HepG2 (cell line): ENCODE data around the gene PIM3. TPM values are rescaled to one million over a fixed set of nuclear protein-coding genes. Genes with fewer than 3 reads are reported as not detected.

Experiments
- ATAC-seq: fragments of 200-7000 bp; cut with Tn5 transposase; 3 replicates; pipeline ENCODE4 v1.9.1; 2020; ENCODE audit warnings: mild to moderate bottlenecking, moderate library complexity
- BruUV-seq: library from RNA; stranded (reverse); fragments of 400-500 nt; replicated peaks from 2 replicates; lab custom pipeline; 2021; lab: Mats Ljungman, UMichigan
- CTCF ChIA-PET: fragments of 300-600 bp; formaldehyde crosslinking; extraction: SDS; loops from one replicate; lab custom pipeline; 2021; ENCODE audit warnings: low total read pairs, inconsistent platforms, low intra/inter-chr PET ratio; lab: Yijun Ruan, JAX
- POLR2A ChIA-PET: fragments of 350-600 bp; sonication (Branson Sonifier 250); formaldehyde crosslinking; loops from one replicate; lab custom pipeline; 2020; ENCODE audit warnings: antibody characterized with exemption, inconsistent platforms; lab: Yijun Ruan, JAX
- DNase-seq: peaks from one replicate; pipeline ENCODE4 v3.0.0-alpha.2; 2015; ENCODE audit warnings: low spot score
- FAIRE-seq: peaks from 3 replicates; lab custom pipeline; 2011; peaks lifted over from hg19 to GRCh38; lab: Jason Lieb, UNC
- H2AFZ ChIP-seq: one replicate; pipeline ENCODE4 v1.6.1; 2011; ENCODE audit warnings: low read length, inconsistent platforms
- H3K27ac ChIP-seq: fragments of 300-600 bp; 3 replicates; pipeline ENCODE4 v1.8.0; 2011; ENCODE audit warnings: mixed run types, mild to moderate bottlenecking, mixed read lengths, low read length, inconsistent platforms; ENCODE audit not compliant: insufficient read depth; ENCODE audit errors: extremely low read length
- H3K27me3 ChIP-seq, 2 experiments: fragments of 200-600 bp in 1 of 2; 2 replicates in 1 of 2; 3 replicates in 1 of 2; pipeline versions ENCODE4 v1.6.0 to v1.8.0; 2011; ENCODE audit warnings: low read length in 2 of 2, mild to moderate bottlenecking in 2 of 2, moderate library complexity in 2 of 2, inconsistent platforms in 1 of 2; ENCODE audit not compliant: insufficient read depth in 2 of 2, control insufficient read depth in 1 of 2
- H3K36me3 ChIP-seq, 2 experiments: fragments of 200-600 bp in 1 of 2; replicated peaks in 1 of 2; 2 replicates in 1 of 2; 3 replicates in 1 of 2; pipeline versions ENCODE4 v1.5.1 to v1.8.0; 2011; ENCODE audit warnings: low read length in 2 of 2, inconsistent platforms in 1 of 2; ENCODE audit not compliant: insufficient read depth in 2 of 2, control insufficient read depth in 1 of 2
- H3K4me1 ChIP-seq: 2 replicates; pipeline ENCODE4 v1.5.1; 2012; ENCODE audit warnings: low read length, inconsistent platforms; ENCODE audit not compliant: insufficient read depth
- H3K4me2 ChIP-seq: 2 replicates; pipeline ENCODE4 v1.6.0; 2011; ENCODE audit warnings: low read depth, low read length, inconsistent platforms
- H3K4me3 ChIP-seq, 3 experiments: fragments of 200-600 bp in 1 of 3; sonication (generic), shearing (Covaris generic) in 1 of 3; replicated peaks in 1 of 3; 2 replicates each; pipeline ENCODE4 v1.5.1; 2011 to 2016; ENCODE audit warnings: low read length in 3 of 3, inconsistent platforms in 2 of 3, low read depth in 2 of 3, mild to moderate bottlenecking in 2 of 3, control low read depth in 1 of 3, mixed read lengths in 1 of 3; ENCODE audit not compliant: insufficient read depth in 1 of 3
- H3K79me2 ChIP-seq: one replicate; pipeline ENCODE4 v1.6.1; 2011; ENCODE audit warnings: low read length, inconsistent platforms; ENCODE audit not compliant: insufficient read depth
- H3K9ac ChIP-seq: 2 replicates; pipeline ENCODE4 v1.6.0; 2011; ENCODE audit warnings: mild to moderate bottlenecking, low read depth, low read length, inconsistent platforms; ENCODE audit not compliant: insufficient read depth
- H3K9me3 ChIP-seq: 2 replicates; pipeline ENCODE4 v1.5.1; 2012; ENCODE audit warnings: mild to moderate bottlenecking, low read length
- H4K20me1 ChIP-seq: 2 replicates; pipeline ENCODE4 v1.6.0; 2011; ENCODE audit warnings: inconsistent platforms, mild to moderate bottlenecking, low read length, moderate library complexity; ENCODE audit not compliant: insufficient read depth
- NFE2L2 ChIP-seq: fragments of 150-350 bp; IDR thresholded peaks from 2 replicates; pipeline ENCODE4 v1.6.1; 2014; ENCODE audit warnings: low read length
- NFYC ChIP-seq: IDR thresholded peaks from 2 replicates; pipeline ENCODE4 v1.6.1; 2016; ENCODE audit warnings: missing genetic modification reagents, missing compliant biosample characterization
- NR2F1 ChIP-seq, 2 experiments: fragments of 450-650 bp in 1 of 2; formaldehyde crosslinking in 1 of 2; IDR thresholded peaks; 2 replicates each; pipeline versions ENCODE4 v1.5.0 to v1.6.1; 2016 to 2020; ENCODE audit warnings: mild to moderate bottlenecking in 1 of 2, missing compliant biosample characterization in 1 of 2, missing genetic modification reagents in 1 of 2, moderate library complexity in 1 of 2
- ZBTB1 ChIP-seq: sonication (generic); formaldehyde crosslinking; IDR thresholded peaks from 2 replicates; pipeline ENCODE4 v1.4.0; 2020; ENCODE audit warnings: missing genetic modification reagents, borderline replicate concordance
- ZBTB8A ChIP-seq: sonication (generic); formaldehyde crosslinking; IDR thresholded peaks from 2 replicates; pipeline ENCODE4 v1.4.0; 2020; ENCODE audit warnings: mild to moderate bottlenecking, low read depth, missing genetic modification reagents, borderline replicate concordance
- ZC3H4 ChIP-seq: sonication (generic); formaldehyde crosslinking; IDR thresholded peaks from 2 replicates; pipeline ENCODE4 v1.4.0; 2020; ENCODE audit warnings: missing genetic modification reagents, borderline replicate concordance
- ZNF296 ChIP-seq: sonication (generic); formaldehyde crosslinking; conservative IDR thresholded peaks from 2 replicates; pipeline ENCODE4 v1.5.0; 2020; ENCODE audit warnings: mild to moderate bottlenecking, missing genetic modification reagents
- ZNF589 ChIP-seq: sonication (generic); formaldehyde crosslinking; conservative IDR thresholded peaks from 2 replicates; pipeline ENCODE4 v1.8.0; 2022; ENCODE audit warnings: mild to moderate bottlenecking, moderate library complexity, missing genetic modification reagents
- WGBS: methylation state at CpG from one replicate; pipeline ENCODE4 v1.1.6; 2017; ENCODE audit warnings: low lambda C conversion rate; 5-methylcytosine and 5-hydroxymethylcytosine counted together
- in situ Hi-C: cut with HindIII; loops from 2 replicates; pipeline ENCODE4 v1.10.0; 2017; ENCODE audit warnings: low pct_unique_long_range_greater_than_20kb; ENCODE audit not compliant: extremely low pct_ligation_motif_present
- intact Hi-C: fragments of 100-400 bp; cut with micrococcal nuclease; formaldehyde crosslinking; loops from one replicate; pipeline ENCODE4 v1.10.0; 2022; ENCODE audit not compliant: unreplicated experiment
- polyA plus RNA-seq, 8 experiments: library from polyadenylated mRNA; depleted of rRNA in 3 of 8; stranded (reverse) in 7 of 8; unstranded in 1 of 8; fragments of >200 nt; fragmentation: Illumina TruSeq in 4 of 8; extraction: Trizol in 4 of 8; gene quantifications; 2 replicates each; pipeline versions ENCODE4 v1.2.1 to v1.2.3, GENCODE V29; 2011 to 2016; ENCODE audit warnings: low read depth in 4 of 8, missing spikeins in 1 of 8, mixed read lengths in 1 of 8; ENCODE audit not compliant: insufficient read depth in 1 of 8
- total RNA-seq, 5 experiments: library from RNA; depleted of rRNA; stranded (reverse); fragments of >200 nt; fragmentation: Illumina TruSeq; extraction: Trizol; gene quantifications; 2 replicates each; pipeline ENCODE4 v1.2.3, GENCODE V29; 2016; ENCODE audit warnings: low read depth in 1 of 5
- TF ChIP-seq, protein P1 (sequence below): sonication (generic); formaldehyde crosslinking; IDR thresholded peaks from 2 replicates; pipeline ENCODE4 v1.8.1; 2023; ENCODE audit warnings: mild to moderate bottlenecking, moderate library complexity, missing genetic modification reagents
- TF ChIP-seq, protein P2 (sequence below): sonication (generic); formaldehyde crosslinking; IDR thresholded peaks from 2 replicates; pipeline ENCODE4 v1.4.0; 2020; ENCODE audit warnings: missing genetic modification reagents
- TF ChIP-seq, protein P3 (sequence below), 2 experiments: sonication (generic) in 1 of 2; formaldehyde crosslinking in 1 of 2; IDR thresholded peaks; 2 replicates each; pipeline versions ENCODE4 v1.4.0 to v1.6.1; 2016 to 2020; ENCODE audit warnings: borderline replicate concordance in 1 of 2, low read depth in 1 of 2, mild to moderate bottlenecking in 1 of 2, missing genetic modification reagents in 1 of 2

Gene PIM3
- total and polyA plus RNA-seq, 2 of the 13 experiments (the other 11 are each of a cell fraction or from before 2014, with no cell fraction given), result 21.6 to 31.2 TPM

DNA sequence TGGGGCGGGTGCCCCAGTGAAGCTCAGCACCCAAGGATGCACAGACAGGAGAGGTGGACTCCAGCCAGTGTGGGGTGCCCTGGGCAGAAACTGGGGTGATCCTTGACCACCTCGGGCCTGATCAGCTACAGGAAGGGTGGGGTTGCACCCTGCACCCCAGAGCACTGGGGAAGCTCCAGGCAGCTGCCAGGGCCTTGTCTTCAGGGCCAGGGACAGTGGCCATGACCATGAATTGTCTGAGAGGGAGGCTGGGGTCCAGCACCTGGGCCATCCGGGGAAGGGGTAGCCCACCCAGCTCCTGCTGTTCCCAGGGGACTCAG is 34.4 kb downstream of the PIM3 start (continued):
- no peak for TF ChIP-seq ZNF296
- TF ChIP-seq ZBTB8A, result no peak

DNA sequence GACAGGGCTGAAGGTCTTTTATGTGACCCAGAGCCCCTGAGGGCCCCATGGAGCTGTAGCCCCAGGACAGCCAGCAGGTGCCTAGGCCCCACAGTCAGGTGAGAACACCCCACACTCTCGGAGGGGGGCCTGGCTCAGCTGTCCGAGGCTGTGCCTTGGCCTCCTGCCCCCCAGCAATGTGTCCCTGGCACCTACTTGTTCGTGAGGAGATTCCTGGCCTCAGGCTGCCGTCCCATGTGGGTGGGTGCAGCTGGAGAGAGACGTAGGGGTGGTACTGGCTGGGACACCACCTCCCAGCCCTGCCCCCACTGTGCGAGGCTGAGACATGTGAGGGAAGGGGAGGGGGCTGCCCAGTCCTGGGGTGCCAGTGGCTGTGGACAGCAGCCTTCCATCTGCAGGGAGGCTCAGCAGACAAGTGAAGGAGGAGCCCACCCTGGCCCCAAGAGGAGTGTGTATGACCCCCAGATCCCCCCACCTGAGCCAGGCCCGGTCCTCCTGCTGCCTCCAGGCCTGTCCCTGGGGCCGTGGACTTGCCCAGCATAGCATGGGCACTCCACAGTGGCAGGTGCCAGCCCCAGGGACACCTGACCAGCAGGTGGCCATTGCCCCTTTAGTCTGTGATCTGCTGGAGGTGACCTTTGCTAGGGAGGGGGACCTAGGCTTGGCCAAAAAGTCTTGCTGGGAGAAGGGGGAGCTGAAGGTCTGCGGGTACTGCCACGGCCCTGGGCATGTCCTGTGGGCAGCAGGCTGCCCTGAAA is 35.0 kb downstream of the PIM3 start:
- H3K4me2 ChIP-seq, result no peak overlapping the region
- no CpG with 5 or more reads among the region's 10 CpGs for WGBS
- intact Hi-C loops (no loop called here), in situ Hi-C loops (no loop called here)
- ChIA-PET CTCF (no interaction called here), POLR2A (no interaction called here)
- no peak overlapping the region for H3K27ac ChIP-seq
- H3K4me3 ChIP-seq, result no peak overlapping the region
- H2AFZ ChIP-seq, result no peak overlapping the region
- peaks cover 6% of the 10 kb centered on the region; the same call in 1 of the 2 replicates for H3K9me3 ChIP-seq
- no peaks in the 10 kb centered on the region for H3K79me2 ChIP-seq
- H3K27me3 ChIP-seq, result peaks cover 3 to 18% of the 10 kb centered on the region in 2 experiments; a peak in 3 of 5 replicates
- H3K9ac ChIP-seq, result no peak overlapping the region
- no TSS peak for BruUV-seq
- H3K36me3 ChIP-seq, result no peaks in the 10 kb centered on the region
- no peaks in the 10 kb centered on the region for H4K20me1 ChIP-seq
- peaks cover 7% of the 10 kb centered on the region for H3K4me1 ChIP-seq
- FAIRE-seq (no peak), ATAC-seq (no peak), DNase-seq (no peak)
- TF ChIP-seq, protein P1, sequence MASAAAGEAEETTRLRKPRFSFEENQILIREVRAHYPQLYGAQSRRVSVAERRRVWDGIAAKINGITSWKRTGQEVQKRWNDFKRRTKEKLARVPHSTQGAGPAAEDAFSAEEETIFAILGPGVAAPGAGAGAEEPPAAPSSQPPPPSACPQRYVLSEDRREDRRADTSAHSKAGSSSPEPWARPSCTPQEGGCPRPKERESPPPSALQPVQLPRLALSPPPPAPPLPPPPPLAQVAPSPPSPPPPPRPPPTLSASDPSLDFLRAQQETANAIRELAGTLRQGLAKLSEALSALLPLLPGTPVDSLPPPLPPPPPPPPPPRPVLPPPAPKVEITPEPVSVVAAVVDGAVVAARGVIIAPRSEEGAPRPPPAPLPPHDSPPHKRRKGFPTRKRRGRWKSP (CRISPR knock-in tag), result no peak
- TF ChIP-seq, protein P2, sequence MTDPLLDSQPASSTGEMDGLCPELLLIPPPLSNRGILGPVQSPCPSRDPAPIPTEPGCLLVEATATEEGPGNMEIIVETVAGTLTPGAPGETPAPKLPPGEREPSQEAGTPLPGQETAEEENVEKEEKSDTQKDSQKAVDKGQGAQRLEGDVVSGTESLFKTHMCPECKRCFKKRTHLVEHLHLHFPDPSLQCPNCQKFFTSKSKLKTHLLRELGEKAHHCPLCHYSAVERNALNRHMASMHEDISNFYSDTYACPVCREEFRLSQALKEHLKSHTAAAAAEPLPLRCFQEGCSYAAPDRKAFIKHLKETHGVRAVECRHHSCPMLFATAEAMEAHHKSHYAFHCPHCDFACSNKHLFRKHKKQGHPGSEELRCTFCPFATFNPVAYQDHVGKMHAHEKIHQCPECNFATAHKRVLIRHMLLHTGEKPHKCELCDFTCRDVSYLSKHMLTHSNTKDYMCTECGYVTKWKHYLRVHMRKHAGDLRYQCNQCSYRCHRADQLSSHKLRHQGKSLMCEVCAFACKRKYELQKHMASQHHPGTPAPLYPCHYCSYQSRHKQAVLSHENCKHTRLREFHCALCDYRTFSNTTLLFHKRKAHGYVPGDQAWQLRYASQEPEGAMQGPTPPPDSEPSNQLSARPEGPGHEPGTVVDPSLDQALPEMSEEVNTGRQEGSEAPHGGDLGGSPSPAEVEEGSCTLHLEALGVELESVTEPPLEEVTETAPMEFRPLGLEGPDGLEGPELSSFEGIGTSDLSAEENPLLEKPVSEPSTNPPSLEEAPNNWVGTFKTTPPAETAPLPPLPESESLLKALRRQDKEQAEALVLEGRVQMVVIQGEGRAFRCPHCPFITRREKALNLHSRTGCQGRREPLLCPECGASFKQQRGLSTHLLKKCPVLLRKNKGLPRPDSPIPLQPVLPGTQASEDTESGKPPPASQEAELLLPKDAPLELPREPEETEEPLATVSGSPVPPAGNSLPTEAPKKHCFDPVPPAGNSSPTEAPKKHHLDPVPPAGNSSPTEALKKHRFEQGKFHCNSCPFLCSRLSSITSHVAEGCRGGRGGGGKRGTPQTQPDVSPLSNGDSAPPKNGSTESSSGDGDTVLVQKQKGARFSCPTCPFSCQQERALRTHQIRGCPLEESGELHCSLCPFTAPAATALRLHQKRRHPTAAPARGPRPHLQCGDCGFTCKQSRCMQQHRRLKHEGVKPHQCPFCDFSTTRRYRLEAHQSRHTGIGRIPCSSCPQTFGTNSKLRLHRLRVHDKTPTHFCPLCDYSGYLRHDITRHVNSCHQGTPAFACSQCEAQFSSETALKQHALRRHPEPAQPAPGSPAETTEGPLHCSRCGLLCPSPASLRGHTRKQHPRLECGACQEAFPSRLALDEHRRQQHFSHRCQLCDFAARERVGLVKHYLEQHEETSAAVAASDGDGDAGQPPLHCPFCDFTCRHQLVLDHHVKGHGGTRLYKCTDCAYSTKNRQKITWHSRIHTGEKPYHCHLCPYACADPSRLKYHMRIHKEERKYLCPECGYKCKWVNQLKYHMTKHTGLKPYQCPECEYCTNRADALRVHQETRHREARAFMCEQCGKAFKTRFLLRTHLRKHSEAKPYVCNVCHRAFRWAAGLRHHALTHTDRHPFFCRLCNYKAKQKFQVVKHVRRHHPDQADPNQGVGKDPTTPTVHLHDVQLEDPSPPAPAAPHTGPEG (CRISPR knock-in tag), result no peak
- TF ChIP-seq ZC3H4 (CRISPR knock-in tag), result no peak
- TF ChIP-seq, protein P3, sequence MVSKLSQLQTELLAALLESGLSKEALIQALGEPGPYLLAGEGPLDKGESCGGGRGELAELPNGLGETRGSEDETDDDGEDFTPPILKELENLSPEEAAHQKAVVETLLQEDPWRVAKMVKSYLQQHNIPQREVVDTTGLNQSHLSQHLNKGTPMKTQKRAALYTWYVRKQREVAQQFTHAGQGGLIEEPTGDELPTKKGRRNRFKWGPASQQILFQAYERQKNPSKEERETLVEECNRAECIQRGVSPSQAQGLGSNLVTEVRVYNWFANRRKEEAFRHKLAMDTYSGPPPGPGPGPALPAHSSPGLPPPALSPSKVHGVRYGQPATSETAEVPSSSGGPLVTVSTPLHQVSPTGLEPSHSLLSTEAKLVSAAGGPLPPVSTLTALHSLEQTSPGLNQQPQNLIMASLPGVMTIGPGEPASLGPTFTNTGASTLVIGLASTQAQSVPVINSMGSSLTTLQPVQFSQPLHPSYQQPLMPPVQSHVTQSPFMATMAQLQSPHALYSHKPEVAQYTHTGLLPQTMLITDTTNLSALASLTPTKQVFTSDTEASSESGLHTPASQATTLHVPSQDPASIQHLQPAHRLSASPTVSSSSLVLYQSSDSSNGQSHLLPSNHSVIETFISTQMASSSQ (IDR thresholded peaks at IDR 0.05; ENCODE audit: low read depth), result no peak
- TF ChIP-seq, protein P3 (CRISPR knock-in tag; IDR thresholded peaks at IDR 0.05; ENCODE audit: borderline replicate concordance), result no peak
- no peak for TF ChIP-seq NFE2L2
- TF ChIP-seq NR2F1 (CRISPR knock-in tag; IDR thresholded peaks at IDR 0.05), result no peak
- TF ChIP-seq NFYC (CRISPR knock-in tag), result no peak
- TF ChIP-seq ZBTB1 (CRISPR knock-in tag), result no peak
- no peak for TF ChIP-seq ZNF589
